ENCODE results near the gene UBE2L5. TPM values are rescaled to one million over a fixed set of nuclear protein-coding genes. Genes with fewer than 3 reads are reported as not detected.
A peak's percentile ranks its signal among the peaks of the same experiment; 100 is the strongest.

UBE2L5 gene
- total and polyA plus RNA-seq, 2 of the 13 experiments (the other 11 are each of a cell fraction or from before 2014, with no cell fraction given), result 0.13 TPM; not detected in 1

GRCh38 chr13:30408319-30409101, 13.8 kb upstream of the UBE2L5 start (continued):
- TF ChIP-seq ARID5B (CRISPR knock-in tag; IDR thresholded peaks at IDR 0.05) (peak; percentile 56), FOXA1 (IDR thresholded peaks at IDR 0.05) (no peak), FOXA1 (CRISPR knock-in tag; IDR thresholded peaks at IDR 0.05) (no peak), ZNF501 (CRISPR knock-in tag; IDR thresholded peaks at IDR 0.05) (peak; percentile 73), TAF1 (CRISPR knock-in tag; IDR thresholded peaks at IDR 0.05) (0 out of 2 replicates have a peak, but pooled peaks have one; percentile 21), BCL6 (CRISPR knock-in tag; IDR thresholded peaks at IDR 0.05) (0 out of 2 replicates have a peak, but pooled peaks have one; percentile 21), ZNF549 (CRISPR knock-in tag; IDR thresholded peaks at IDR 0.05) (no peak), NRL (CRISPR knock-in tag; IDR thresholded peaks at IDR 0.05; ENCODE audit: borderline replicate concordance) (peak; percentile 64; the same call in 1 of the 2 replicates), MZF1 (CRISPR knock-in tag; IDR thresholded peaks at IDR 0.05; ENCODE audit: borderline replicate concordance) (no peak), HDAC1 (CRISPR knock-in tag; IDR thresholded peaks at IDR 0.05) (peak; percentile 66; the same call in 1 of the 2 replicates), BRD4 (CRISPR knock-in tag; IDR thresholded peaks at IDR 0.05) (0 out of 2 replicates have a peak, but pooled peaks have one; percentile 20), ZNF713 (CRISPR knock-in tag; IDR thresholded peaks at IDR 0.05) (no peak), UBTF (CRISPR knock-in tag; IDR thresholded peaks at IDR 0.05) (no peak; the same call in 1 of the 2 replicates), ZNF160 (CRISPR knock-in tag; IDR thresholded peaks at IDR 0.05) (peak; percentile 74; the same call in 1 of the 2 replicates), ZBTB49 (CRISPR knock-in tag; IDR thresholded peaks at IDR 0.05; ENCODE audit: borderline replicate concordance) (no peak), MYC (CRISPR knock-in tag; IDR thresholded peaks at IDR 0.05; ENCODE audit: borderline replicate concordance) (peak; percentile 91), FLYWCH1 (CRISPR knock-in tag; IDR thresholded peaks at IDR 0.05) (peak; percentile 94; the same call in 1 of the 2 replicates), MED1 (CRISPR knock-in tag; IDR thresholded peaks at IDR 0.05) (0 out of 2 replicates have a peak, but pooled peaks have one; percentile 42), NFIC (IDR thresholded peaks at IDR 0.05; ENCODE audit: low read length) (no peak), RBM39 (IDR thresholded peaks at IDR 0.05; ENCODE audit: low read depth, low read length, poor library complexity, severe bottlenecking) (no peak), SMAD1 (CRISPR knock-in tag; IDR thresholded peaks at IDR 0.05; ENCODE audit: borderline replicate concordance, low read depth) (no peak), ZNF564 (CRISPR knock-in tag; IDR thresholded peaks at IDR 0.05) (peak; percentile 64; the same call in 1 of the 2 replicates)

Measured in HepG2 (cell line).